ENCODE data around the gene DOC2B. TPM values are rescaled to one million over a fixed set of nuclear protein-coding genes. Genes with fewer than 3 reads are reported as not detected.

Gene DOC2B
- total and polyA plus RNA-seq, 5 donors from 2014 or later = not detected

DNA sequence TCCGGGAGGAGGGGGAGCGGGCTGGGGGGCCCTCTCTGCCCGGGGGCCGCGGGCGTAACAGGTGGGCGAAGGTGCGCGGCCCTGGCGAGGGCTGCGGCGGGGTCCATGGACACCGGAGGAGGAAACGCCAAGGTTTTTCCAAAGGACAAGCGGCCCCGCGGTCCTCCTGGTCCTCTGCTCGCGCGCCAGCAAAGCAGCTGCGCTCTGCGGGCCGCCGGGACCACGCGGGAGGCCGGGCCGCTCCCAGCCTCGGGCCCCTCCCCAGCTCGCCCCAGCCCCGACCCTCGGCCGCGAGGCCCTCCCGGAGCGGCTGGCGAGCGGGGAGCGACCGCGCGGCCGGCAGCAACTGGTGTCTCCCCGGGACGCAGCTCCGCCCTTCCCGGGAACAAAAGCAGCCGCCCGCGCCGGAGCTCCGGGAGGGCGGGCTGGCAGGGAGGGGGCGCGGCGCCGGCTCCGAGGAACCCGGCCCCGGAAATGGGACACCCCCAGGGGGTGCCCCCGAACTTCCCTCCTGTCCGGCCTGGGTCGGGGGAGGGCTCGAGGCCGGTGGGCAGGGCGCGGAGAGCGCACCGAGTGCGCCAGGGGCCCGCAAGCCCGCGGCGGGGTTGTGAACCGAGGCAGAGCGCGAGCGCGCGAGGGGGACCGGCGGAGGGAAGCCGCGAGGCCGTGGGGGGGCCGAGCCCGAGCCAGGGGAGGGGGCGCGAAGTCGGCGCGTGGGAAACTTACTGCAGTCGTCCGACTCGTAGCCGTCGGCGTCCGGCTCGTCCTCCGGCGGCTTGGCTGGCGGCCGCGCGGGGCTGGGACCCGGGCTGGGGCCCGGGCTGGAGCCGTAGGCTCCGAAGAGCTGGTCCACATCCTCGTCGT lies 837 bp downstream of the DOC2B start:
- H3K4me1 ChIP-seq (ENCODE audit: control insufficient read depth, insufficient read depth, low read length, poor library complexity, severe bottlenecking) = peaks cover 4% of the 10 kb centered on the region
- ATAC-seq (ENCODE audit: low read depth in 2 of 2) (no peak), DNase-seq (no peak)
- no peak overlapping the region for H3K4me3 ChIP-seq (ENCODE audit: low read depth, low read length)
- Mint-ChIP-seq H3K36me3 (no peaks in the 10 kb centered on the region), H3K9me3 (peaks cover 0 to 2% (median 0%) of the 10 kb centered on the region in 7 donors), H3K4me3 (no peak overlapping the region), H3K27me3 (peaks cover 51% of the 10 kb centered on the region), H3K27ac (no peak overlapping the region), H3K4me1 (peaks cover 0 to 13% (median 3%) of the 10 kb centered on the region in 4 donors)
- H3K36me3 ChIP-seq (ENCODE audit: control insufficient read depth, insufficient read depth, low read length) = no peaks in the 10 kb centered on the region
- no peak overlapping the region for H3K27ac ChIP-seq (ENCODE audit: insufficient read depth, low read length, poor library complexity, severe bottlenecking)
- H3K27me3 ChIP-seq (ENCODE audit: control insufficient read depth, insufficient read depth, low read length) = peaks cover 2% of the 10 kb centered on the region
- no peaks in the 10 kb centered on the region for H3K9me3 ChIP-seq (ENCODE audit: control insufficient read depth in 2 of 2, low read length in 2 of 2)

DNA sequence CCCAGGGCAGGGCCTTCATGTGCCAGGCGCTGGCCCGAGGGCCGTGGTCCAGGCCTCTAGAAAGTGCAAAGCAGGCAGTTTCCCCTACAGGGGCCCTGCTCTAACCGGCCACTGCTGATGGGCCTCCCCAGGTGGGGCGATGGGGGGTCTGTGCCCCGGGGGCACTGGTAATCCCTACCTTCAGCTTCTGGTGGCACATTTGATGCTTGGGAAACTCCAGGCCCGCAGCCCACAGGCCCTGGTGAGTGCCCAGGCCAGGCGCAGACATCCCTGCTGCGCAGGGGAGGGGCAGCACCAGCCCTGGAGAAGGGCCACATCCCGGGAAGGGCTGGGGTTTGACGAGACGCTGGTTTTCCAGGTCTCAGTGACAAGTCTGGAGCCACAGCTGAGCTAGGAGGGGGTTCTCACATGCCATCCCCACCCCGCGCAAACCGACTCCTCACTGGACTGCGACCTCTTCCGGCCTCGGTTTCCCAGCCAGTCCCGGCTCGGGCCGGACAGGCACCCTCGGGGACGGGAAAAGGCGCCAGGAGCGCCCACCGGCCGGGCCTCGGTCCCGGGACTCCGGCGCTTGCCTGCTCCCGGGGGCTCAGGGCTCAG lies 1.6 kb downstream of the DOC2B start:
- H3K36me3 ChIP-seq (ENCODE audit: control insufficient read depth, insufficient read depth, low read length) = no peaks in the 10 kb centered on the region
- ATAC-seq (ENCODE audit: low read depth in 2 of 2) (no peak), DNase-seq (no peak)
- peaks cover 0 to 6% (median 3%) of the 10 kb centered on the region in 4 donors for H3K4me1 Mint-ChIP-seq
- no peaks in the 10 kb centered on the region for H3K9me3 ChIP-seq (ENCODE audit: control insufficient read depth in 2 of 2, low read length in 2 of 2)
- H3K4me3 ChIP-seq (ENCODE audit: low read depth, low read length) = no peak overlapping the region
- peaks cover 4% of the 10 kb centered on the region for H3K4me1 ChIP-seq (ENCODE audit: control insufficient read depth, insufficient read depth, low read length, poor library complexity, severe bottlenecking)
- H3K36me3 Mint-ChIP-seq = no peaks in the 10 kb centered on the region
- H3K9me3 Mint-ChIP-seq = peaks cover 0 to 1% (median 0%) of the 10 kb centered on the region in 7 donors
- peaks cover 2% of the 10 kb centered on the region for H3K27me3 ChIP-seq (ENCODE audit: control insufficient read depth, insufficient read depth, low read length)
- no peak overlapping the region for H3K27ac ChIP-seq (ENCODE audit: insufficient read depth, low read length, poor library complexity, severe bottlenecking)
- H3K27ac Mint-ChIP-seq = no peak overlapping the region
- peaks cover 47% of the 10 kb centered on the region for H3K27me3 Mint-ChIP-seq
- H3K4me3 Mint-ChIP-seq = no peak overlapping the region

DNA sequence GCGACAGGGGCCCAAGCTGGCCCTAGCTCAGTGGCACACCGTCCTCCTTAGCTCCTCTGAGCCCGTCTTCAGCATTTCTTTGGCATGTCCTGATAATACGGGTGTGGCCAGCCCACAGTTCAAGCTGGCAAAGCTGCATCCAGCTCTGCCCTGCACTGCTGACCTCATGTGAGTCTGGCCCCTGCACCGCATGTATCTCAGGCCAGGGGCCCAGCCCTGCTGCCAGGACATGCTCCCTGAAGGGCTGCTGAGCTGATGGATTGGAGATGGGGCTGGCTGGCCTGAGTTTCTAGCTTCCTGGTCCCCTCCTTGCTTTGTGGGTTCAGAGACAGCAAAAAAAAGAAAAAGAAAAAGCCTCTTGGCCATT lies 2.4 kb downstream of the DOC2B start:
- no peak overlapping the region for H3K4me3 ChIP-seq (ENCODE audit: low read depth, low read length)
- H3K27ac ChIP-seq (ENCODE audit: insufficient read depth, low read length, poor library complexity, severe bottlenecking) = no peak overlapping the region
- Mint-ChIP-seq H3K36me3 (no peaks in the 10 kb centered on the region), H3K4me3 (no peak overlapping the region), H3K4me1 (peaks cover 0 to 6% (median 3%) of the 10 kb centered on the region in 4 donors), H3K27ac (no peak overlapping the region), H3K27me3 (peaks cover 45% of the 10 kb centered on the region), H3K9me3 (peaks cover 0 to 1% (median 0%) of the 10 kb centered on the region in 7 donors)
- no peaks in the 10 kb centered on the region for H3K9me3 ChIP-seq (ENCODE audit: control insufficient read depth in 2 of 2, low read length in 2 of 2)
- ATAC-seq (ENCODE audit: low read depth in 2 of 2) = no peak
- no peaks in the 10 kb centered on the region for H3K36me3 ChIP-seq (ENCODE audit: control insufficient read depth, insufficient read depth, low read length)
- H3K27me3 ChIP-seq (ENCODE audit: control insufficient read depth, insufficient read depth, low read length) = peaks cover 2% of the 10 kb centered on the region
- DNase-seq = no peak
- peaks cover 4% of the 10 kb centered on the region for H3K4me1 ChIP-seq (ENCODE audit: control insufficient read depth, insufficient read depth, low read length, poor library complexity, severe bottlenecking)

DNA sequence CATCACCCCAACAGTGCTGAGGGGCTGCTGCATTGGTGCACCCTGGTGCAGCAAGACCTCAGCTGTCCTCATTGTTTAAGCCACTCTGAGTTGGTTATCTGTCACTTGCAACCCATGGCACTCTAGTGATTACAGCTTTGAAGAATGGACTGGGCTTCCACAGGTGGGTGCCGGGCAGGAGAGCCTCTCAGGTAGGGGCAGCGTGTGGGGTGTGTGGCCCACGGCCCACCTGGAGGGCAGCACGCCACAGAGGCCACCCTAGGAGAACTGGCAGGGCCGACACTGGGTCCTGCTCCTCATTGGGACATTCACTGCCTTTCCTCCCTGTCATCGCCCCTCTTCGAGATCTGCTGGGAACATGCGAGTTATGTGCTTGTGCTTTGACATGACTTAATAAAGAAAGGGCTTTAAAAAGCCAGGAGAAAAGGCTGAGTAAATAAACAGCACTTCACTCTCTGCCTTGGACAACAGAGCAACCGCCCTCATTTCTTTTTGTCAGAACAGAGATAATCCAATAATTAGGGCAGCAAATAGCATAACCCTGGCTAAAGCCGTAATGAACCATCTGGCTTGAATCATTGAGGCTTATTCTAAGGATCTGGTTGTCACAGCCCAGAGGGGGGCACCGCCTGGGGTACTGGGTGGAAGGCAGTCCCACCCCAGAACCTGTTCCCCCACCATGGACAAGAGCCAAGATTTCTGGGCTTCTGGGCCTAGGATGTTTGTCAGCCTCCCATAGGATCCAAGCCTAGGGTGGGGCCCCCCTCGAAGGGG lies 3.0 kb downstream of the DOC2B start:
- H3K4me1 Mint-ChIP-seq = peaks cover 0 to 6% (median under 1%) of the 10 kb centered on the region in 4 donors
- Histone ChIP-seq H3K4me3 (ENCODE audit: low read depth, low read length) (no peak overlapping the region), H3K27me3 (ENCODE audit: control insufficient read depth, insufficient read depth, low read length) (peaks cover 2% of the 10 kb centered on the region), H3K36me3 (ENCODE audit: control insufficient read depth, insufficient read depth, low read length) (no peaks in the 10 kb centered on the region), H3K27ac (ENCODE audit: insufficient read depth, low read length, poor library complexity, severe bottlenecking) (no peak overlapping the region), H3K4me1 (ENCODE audit: control insufficient read depth, insufficient read depth, low read length, poor library complexity, severe bottlenecking) (peaks cover 4% of the 10 kb centered on the region), H3K9me3 (ENCODE audit: control insufficient read depth in 2 of 2, low read length in 2 of 2) (no peaks in the 10 kb centered on the region)
- H3K9me3 Mint-ChIP-seq = peaks cover 0 to under 1% (median 0%) of the 10 kb centered on the region in 7 donors
- H3K27ac Mint-ChIP-seq = no peak overlapping the region
- no peak overlapping the region for H3K4me3 Mint-ChIP-seq
- peaks cover 40% of the 10 kb centered on the region for H3K27me3 Mint-ChIP-seq
- no peak for DNase-seq
- ATAC-seq (ENCODE audit: low read depth in 2 of 2) = no peak
- H3K36me3 Mint-ChIP-seq = no peaks in the 10 kb centered on the region

DNA sequence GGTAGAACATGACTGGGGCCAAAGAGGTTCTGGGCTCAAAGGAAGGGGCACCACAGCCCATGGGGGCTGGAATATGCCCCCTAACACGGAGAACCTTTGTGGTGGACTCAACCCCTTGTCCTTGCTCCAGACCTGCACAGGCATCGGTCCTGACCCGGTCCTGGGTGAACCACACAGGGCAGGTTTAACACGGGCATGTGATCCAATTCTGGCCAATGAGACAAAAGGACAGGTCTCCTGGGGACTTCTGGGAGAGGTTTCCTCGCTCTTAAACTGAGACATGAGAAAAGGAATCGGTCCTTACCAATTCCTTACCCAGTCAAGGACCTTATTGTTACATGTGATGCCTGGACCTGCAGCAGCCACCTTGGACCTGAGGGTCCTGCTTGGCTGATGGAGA lies 3.7 kb downstream of the DOC2B start:
- H3K4me1 ChIP-seq (ENCODE audit: control insufficient read depth, insufficient read depth, low read length, poor library complexity, severe bottlenecking) = peaks cover 4% of the 10 kb centered on the region
- H3K9me3 ChIP-seq (ENCODE audit: control insufficient read depth in 2 of 2, low read length in 2 of 2) = no peaks in the 10 kb centered on the region
- H3K9me3 Mint-ChIP-seq = no peaks in the 10 kb centered on the region
- no peaks in the 10 kb centered on the region for H3K36me3 ChIP-seq (ENCODE audit: control insufficient read depth, insufficient read depth, low read length)
- ATAC-seq (ENCODE audit: low read depth in 2 of 2) (no peak), DNase-seq (no peak)
- no peak overlapping the region for H3K27ac ChIP-seq (ENCODE audit: insufficient read depth, low read length, poor library complexity, severe bottlenecking)
- peaks cover 0 to 6% (median 0%) of the 10 kb centered on the region in 4 donors for H3K4me1 Mint-ChIP-seq
- H3K27ac Mint-ChIP-seq = no peak overlapping the region
- peaks cover 2% of the 10 kb centered on the region for H3K27me3 ChIP-seq (ENCODE audit: control insufficient read depth, insufficient read depth, low read length)
- H3K27me3 Mint-ChIP-seq = peaks cover 35% of the 10 kb centered on the region
- no peak overlapping the region for H3K4me3 Mint-ChIP-seq
- H3K4me3 ChIP-seq (ENCODE audit: low read depth, low read length) = no peak overlapping the region
- H3K36me3 Mint-ChIP-seq = no peaks in the 10 kb centered on the region

DNA sequence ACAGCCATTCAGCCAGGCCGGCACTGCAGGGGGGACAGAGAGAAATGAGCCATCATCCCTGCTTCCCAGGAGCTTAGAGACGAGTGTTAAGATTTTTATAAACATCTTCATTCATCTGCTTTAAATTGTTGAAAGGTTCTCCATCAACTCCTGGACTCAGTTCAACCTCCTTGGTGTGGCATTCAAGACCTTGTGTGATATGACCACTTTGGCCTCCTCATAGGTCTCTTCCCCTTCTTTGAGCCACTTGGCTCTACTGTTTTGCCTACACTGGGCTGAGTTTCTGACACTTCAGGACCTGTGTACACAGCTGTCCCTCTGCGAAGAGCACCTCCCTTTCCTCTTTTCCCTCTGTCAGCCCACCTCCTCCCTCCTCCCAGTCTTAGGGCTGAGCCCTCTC lies 4.3 kb downstream of the DOC2B start:
- peaks cover 0 to 4% (median 0%) of the 10 kb centered on the region in 4 donors for H3K4me1 Mint-ChIP-seq

DNA sequence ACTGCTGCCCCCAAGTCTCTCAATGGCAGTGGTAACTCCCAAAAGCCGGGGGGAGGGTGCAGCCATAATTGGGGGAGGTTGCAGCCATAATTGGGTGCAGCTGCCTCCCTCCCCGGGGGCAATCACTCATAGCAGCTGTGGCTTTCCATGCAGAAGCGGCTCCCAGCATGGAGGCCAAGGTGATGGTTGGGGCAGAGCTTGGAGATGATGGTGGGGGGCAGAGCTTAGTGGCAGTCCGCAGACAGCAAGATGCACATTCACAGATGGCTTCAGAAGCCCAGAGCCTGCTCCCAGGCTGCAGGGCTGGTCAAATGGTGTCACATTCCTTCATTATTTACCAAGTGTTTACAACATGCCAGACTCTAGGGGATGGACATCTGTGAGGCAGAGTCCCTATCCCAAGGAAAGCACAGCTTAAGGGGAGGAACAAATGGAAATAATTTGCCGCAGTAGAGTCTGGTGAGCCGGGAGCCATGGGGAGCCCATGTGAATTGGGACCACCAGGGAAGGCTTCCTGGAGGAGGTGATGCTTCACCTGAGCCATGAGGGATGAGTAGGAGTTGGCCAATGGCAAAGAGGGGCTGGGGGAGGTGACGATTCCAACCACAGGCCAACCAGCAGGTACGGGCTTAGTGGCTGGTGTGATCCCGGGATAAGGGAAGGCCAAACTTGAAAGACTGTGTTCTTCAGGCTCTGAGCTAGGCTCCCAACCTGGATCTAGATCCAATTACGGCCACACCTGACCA lies 8.1 kb downstream of the DOC2B start:
- H3K27ac ChIP-seq (ENCODE audit: insufficient read depth, low read length, poor library complexity, severe bottlenecking) = no peak overlapping the region
- DNase-seq = no peak
- H3K36me3 Mint-ChIP-seq = no peaks in the 10 kb centered on the region
- H3K4me1 Mint-ChIP-seq = no peaks in the 10 kb centered on the region
- H3K27me3 ChIP-seq (ENCODE audit: control insufficient read depth, insufficient read depth, low read length) = no peaks in the 10 kb centered on the region
- peaks cover 17% of the 10 kb centered on the region for H3K27me3 Mint-ChIP-seq
- no peak overlapping the region for H3K4me3 ChIP-seq (ENCODE audit: low read depth, low read length)
- H3K4me1 ChIP-seq (ENCODE audit: control insufficient read depth, insufficient read depth, low read length, poor library complexity, severe bottlenecking) = no peaks in the 10 kb centered on the region
- H3K36me3 ChIP-seq (ENCODE audit: control insufficient read depth, insufficient read depth, low read length) = no peaks in the 10 kb centered on the region
- H3K4me3 Mint-ChIP-seq = peak overlapping the region in 1 of 4 donors; percentile 32
- no peaks in the 10 kb centered on the region for H3K9me3 Mint-ChIP-seq
- no peak for ATAC-seq (ENCODE audit: low read depth in 2 of 2)
- H3K9me3 ChIP-seq (ENCODE audit: control insufficient read depth in 2 of 2, low read length in 2 of 2) = no peaks in the 10 kb centered on the region
- H3K27ac Mint-ChIP-seq = no peak overlapping the region

More for the DNA sequence above, 4.3 kb downstream of the DOC2B start:
- DNase-seq (no peak), ATAC-seq (ENCODE audit: low read depth in 2 of 2) (no peak)
- H3K27ac ChIP-seq (ENCODE audit: insufficient read depth, low read length, poor library complexity, severe bottlenecking) = no peak overlapping the region
- no peaks in the 10 kb centered on the region for H3K9me3 ChIP-seq (ENCODE audit: control insufficient read depth in 2 of 2, low read length in 2 of 2)
- peaks cover 4% of the 10 kb centered on the region for H3K4me1 ChIP-seq (ENCODE audit: control insufficient read depth, insufficient read depth, low read length, poor library complexity, severe bottlenecking)
- no peak overlapping the region for H3K4me3 ChIP-seq (ENCODE audit: low read depth, low read length)
- peaks cover 2% of the 10 kb centered on the region for H3K27me3 ChIP-seq (ENCODE audit: control insufficient read depth, insufficient read depth, low read length)
- Mint-ChIP-seq H3K9me3 (no peaks in the 10 kb centered on the region), H3K4me3 (no peak overlapping the region), H3K36me3 (no peaks in the 10 kb centered on the region), H3K27ac (no peak overlapping the region), H3K27me3 (peaks cover 32% of the 10 kb centered on the region)
- no peaks in the 10 kb centered on the region for H3K36me3 ChIP-seq (ENCODE audit: control insufficient read depth, insufficient read depth, low read length)

All from CD4-positive, CD25-positive, alpha-beta regulatory T cell (primary cell).